HG02623 (cell line): ENCODE measurements around the gene MYDGF.
"Not testable (repeated sequence)": the region's sequence is repeated elsewhere in the genome, so short reads cannot be mapped to it uniquely, and the experiment has no call there.

Experiments
- ATAC-seq: cut with Tn5 transposase; IDR thresholded peaks from one replicate; pipeline ENCODE4 v1.9.1; 2021; ENCODE audit warnings: moderate library complexity; ENCODE audit not compliant: unreplicated experiment

The MYDGF gene

GRCh38 chr19:4669723-4670480 lies at the start of gene MYDGF:
MYDGF (minus strand) TSS chr19:4670342; CDS start chr19:4670334, 8 bp downstream.
- peak; percentile 90 for ATAC-seq

- no peak for ATAC-seq
Observed at GRCh38 chr19:4719499-4719866, 49.3 kb upstream of the MYDGF start.

- ATAC-seq: no peak
Observed at GRCh38 chr19:4717966-4718701, 48.0 kb upstream of the MYDGF start.

- no peak for ATAC-seq
Observed at GRCh38 chr19:4717191-4717965, 47.2 kb upstream of the MYDGF start.

- no peak for ATAC-seq
Observed at GRCh38 chr19:4715529-4716221, 45.5 kb upstream of the MYDGF start.

- not testable (repeated sequence) for ATAC-seq
Observed at GRCh38 chr19:4715178-4715528, 45.0 kb upstream of the MYDGF start.

GRCh38 chr19:4714016-4714415 lies 43.9 kb upstream of the MYDGF start:
- ATAC-seq: no peak

- ATAC-seq: no peak
Observed at GRCh38 chr19:4713384-4713951, 43.3 kb upstream of the MYDGF start.

GRCh38 chr19:4712771-4713170 lies 42.6 kb upstream of the MYDGF start:
- ATAC-seq: no peak

- no peak for ATAC-seq
Observed at GRCh38 chr19:4711211-4711610, 41.1 kb upstream of the MYDGF start.

- ATAC-seq: no peak
Observed at GRCh38 chr19:4710281-4710600, 40.1 kb upstream of the MYDGF start.

- no peak for ATAC-seq
Observed at GRCh38 chr19:4709440-4710280, 39.5 kb upstream of the MYDGF start.

- ATAC-seq: no peak
Observed at GRCh38 chr19:4707956-4708650, 38.0 kb upstream of the MYDGF start.

GRCh38 chr19:4707322-4707721 lies 37.2 kb upstream of the MYDGF start:
- ATAC-seq: no peak

GRCh38 chr19:4705413-4706131 lies 35.4 kb upstream of the MYDGF start:
- ATAC-seq: no peak

GRCh38 chr19:4704317-4704673 lies 34.2 kb upstream of the MYDGF start:
- ATAC-seq: no peak

GRCh38 chr19:4703671-4704316 lies 33.7 kb upstream of the MYDGF start:
- no peak for ATAC-seq

- no peak for ATAC-seq
Observed at GRCh38 chr19:4702764-4703163, 32.6 kb upstream of the MYDGF start.
